CD8-positive, alpha-beta memory T cell (primary cell): ENCODE results near the gene PELI1. TPM values are rescaled to one million over a fixed set of nuclear protein-coding genes. Genes with fewer than 3 reads are reported as not detected.
"Not testable (repeated sequence)": the region's sequence is repeated elsewhere in the genome, so short reads cannot be mapped to it uniquely, and the experiment has no call there.

Experiments
- CTCF ChIA-PET: fragments of 350-600 bp; sonication (Branson Sonifier 250); formaldehyde crosslinking; loops from one replicate; lab custom pipeline; 2021; ENCODE audit warnings: antibody characterized with exemption; lab: Charles Lee
- POLR2A ChIA-PET: fragments of 350-600 bp; sonication (Branson Sonifier 250); formaldehyde crosslinking; loops from one replicate; lab custom pipeline; 2021; ENCODE audit warnings: antibody characterized with exemption; lab: Charles Lee
- DNase-seq, 5 donors: peaks; one replicate each; pipeline versions ENCODE4 v3.0.0 to v3.0.0-alpha.2; 2020 to 2022; ENCODE audit warnings: mixed read lengths in 1 of 5
- H3K27ac ChIP-seq: one replicate; pipeline ENCODE4 v1.7.0; 2013; ENCODE audit warnings: low read depth, mild to moderate bottlenecking, low read length, moderate library complexity
- H3K27me3 ChIP-seq: 2 replicates; pipeline ENCODE4 v1.7.0; 2013; ENCODE audit warnings: low read length, mild to moderate bottlenecking; ENCODE audit not compliant: insufficient read depth, poor library complexity, severe bottlenecking
- H3K36me3 ChIP-seq: 2 replicates; pipeline ENCODE4 v1.7.0; 2013; ENCODE audit warnings: mild to moderate bottlenecking, low read length, moderate library complexity; ENCODE audit not compliant: insufficient read depth
- H3K4me1 ChIP-seq: 2 replicates; pipeline ENCODE4 v1.7.0; 2013; ENCODE audit warnings: mild to moderate bottlenecking, low read length, moderate library complexity; ENCODE audit not compliant: insufficient read depth
- H3K4me3 ChIP-seq: 2 replicates; pipeline ENCODE4 v1.7.0; 2013; ENCODE audit warnings: mild to moderate bottlenecking, low read length
- H3K9me3 ChIP-seq: 2 replicates; pipeline ENCODE4 v1.7.0; 2013; ENCODE audit warnings: mild to moderate bottlenecking, low read length
- H3K27ac Mint-ChIP-seq, 8 donors: one replicate each; pipeline ENCODE4 v1.8.0; 2020 to 2021; ENCODE audit warnings: mixed read lengths in 8 of 8, mild to moderate bottlenecking in 6 of 8, inconsistent platforms in 3 of 8, moderate library complexity in 3 of 8
- H3K27me3 Mint-ChIP-seq, 2 donors: one replicate each; pipeline ENCODE4 v1.8.0; 2020 to 2021; ENCODE audit warnings: mixed read lengths in 2 of 2, mild to moderate bottlenecking in 1 of 2, moderate library complexity in 1 of 2
- H3K36me3 Mint-ChIP-seq, 3 donors: one replicate each; pipeline ENCODE4 v1.8.0; 2020 to 2021; ENCODE audit warnings: mixed read lengths in 3 of 3, inconsistent platforms in 1 of 3, mild to moderate bottlenecking in 1 of 3
- H3K4me1 Mint-ChIP-seq, 3 donors: one replicate each; pipeline ENCODE4 v1.8.0; 2020 to 2021; ENCODE audit warnings: mixed read lengths in 3 of 3, inconsistent platforms in 1 of 3, mild to moderate bottlenecking in 1 of 3
- H3K4me3 Mint-ChIP-seq, 7 donors: one replicate each; pipeline ENCODE4 v1.8.0; 2020 to 2021; ENCODE audit warnings: mixed read lengths in 7 of 7, mild to moderate bottlenecking in 6 of 7, moderate library complexity in 4 of 7, inconsistent platforms in 2 of 7
- H3K9me3 Mint-ChIP-seq, 5 donors: one replicate each; pipeline ENCODE4 v1.8.0; 2020 to 2022; ENCODE audit warnings: mixed read lengths in 5 of 5, mild to moderate bottlenecking in 3 of 5, moderate library complexity in 2 of 5, inconsistent platforms in 1 of 5
- polyA plus RNA-seq: library from polyadenylated mRNA; unstranded; fragments of 300-500 nt; fragmentation: Illumina TruSeq; gene quantifications from one replicate; pipeline ENCODE4 v1.2.3, GENCODE V29; 2021
- total RNA-seq, 2 experiments: library from RNA; stranded (reverse); gene quantifications; one replicate each; pipeline ENCODE4 v1.2.3, GENCODE V29; 2021

The PELI1 gene
- total and polyA plus RNA-seq, 3 experiments from 2014 or later, result 4.7 to 25.5 (median 23.2) TPM

GRCh38 chr2:64106481-64106880, 37.7 kb downstream of the PELI1 start:
- peaks cover 4 to 45% (median 13%) of the 10 kb centered on the region in 3 donors for H3K36me3 Mint-ChIP-seq
- no peak overlapping the region for H3K27ac ChIP-seq
- no peak for DNase-seq
- peaks cover 0 to 1% of the 10 kb centered on the region in 2 donors for H3K27me3 Mint-ChIP-seq
- no peak overlapping the region for H3K4me3 ChIP-seq
- H3K36me3 ChIP-seq, result peaks cover 7% of the 10 kb centered on the region
- H3K4me3 Mint-ChIP-seq, result no peak overlapping the region
- H3K4me1 ChIP-seq, result no peaks in the 10 kb centered on the region
- no peaks in the 10 kb centered on the region for H3K9me3 Mint-ChIP-seq
- H3K27me3 ChIP-seq, result no peaks in the 10 kb centered on the region
- H3K4me1 Mint-ChIP-seq, result peaks cover 8 to 50% (median 21%) of the 10 kb centered on the region in 3 donors
- H3K27ac Mint-ChIP-seq, result no peak overlapping the region
- CTCF ChIA-PET, result interaction anchor here (0.8 kb wide), 1 partner anchor 13 kb away, joined by 3 read pairs; no protein-coding TSS in a partner anchor
- POLR2A ChIA-PET, result no interaction called here
- H3K9me3 ChIP-seq, result no peaks in the 10 kb centered on the region

- Histone ChIP-seq H3K4me1 (peaks cover 6% of the 10 kb centered on the region), H3K27ac (no peak overlapping the region), H3K4me3 (no peak overlapping the region), H3K27me3 (no peaks in the 10 kb centered on the region), H3K9me3 (no peaks in the 10 kb centered on the region), H3K36me3 (peaks cover 7% of the 10 kb centered on the region)
- Mint-ChIP-seq H3K36me3 (peaks cover 4 to 46% (median 13%) of the 10 kb centered on the region in 3 donors), H3K27me3 (peaks cover 0 to 1% of the 10 kb centered on the region in 2 donors), H3K4me1 (peaks cover 8 to 50% (median 21%) of the 10 kb centered on the region in 3 donors), H3K4me3 (no peak overlapping the region), H3K27ac (peak overlapping the region in 1 of 8 donors; percentile 47), H3K9me3 (no peaks in the 10 kb centered on the region)
- CTCF ChIA-PET, result interaction anchor here (0.8 kb wide), 1 partner anchor 13 kb away, joined by 3 read pairs; no protein-coding TSS in a partner anchor
- POLR2A ChIA-PET, result no interaction called here
- no peak for DNase-seq
These were observed 38.4 kb downstream of the PELI1 start for GRCh38 chr2:64105670-64106461.

- Histone ChIP-seq H3K9me3 (no peaks in the 10 kb centered on the region), H3K27ac (no peak overlapping the region), H3K36me3 (peaks cover 7% of the 10 kb centered on the region), H3K27me3 (no peaks in the 10 kb centered on the region), H3K4me1 (peaks cover 6% of the 10 kb centered on the region), H3K4me3 (no peak overlapping the region)
- DNase-seq, result no peak
- no peak overlapping the region for H3K27ac Mint-ChIP-seq
- CTCF ChIA-PET, result no interaction called here
- peaks cover 4 to 49% (median 15%) of the 10 kb centered on the region in 3 donors for H3K36me3 Mint-ChIP-seq
- no peaks in the 10 kb centered on the region for H3K9me3 Mint-ChIP-seq
- peaks cover 0 to 1% of the 10 kb centered on the region in 2 donors for H3K27me3 Mint-ChIP-seq
- POLR2A ChIA-PET, result no interaction called here
- no peak overlapping the region for H3K4me3 Mint-ChIP-seq
- peaks cover 5 to 44% (median 14%) of the 10 kb centered on the region in 3 donors for H3K4me1 Mint-ChIP-seq
These were observed 39.3 kb downstream of the PELI1 start for GRCh38 chr2:64104933-64105332.

- H3K9me3 Mint-ChIP-seq, H3K4me3 Mint-ChIP-seq, H3K27ac ChIP-seq, H3K4me3 ChIP-seq, H3K4me1 ChIP-seq, H3K9me3 ChIP-seq, H3K27ac Mint-ChIP-seq, H3K27me3 Mint-ChIP-seq, H3K27me3 ChIP-seq, CTCF ChIA-PET, DNase-seq: not testable (repeated sequence)
- Mint-ChIP-seq H3K4me1 (peaks cover 4 to 32% (median 7%) of the 10 kb centered on the region in 3 donors), H3K36me3 (peaks cover 4 to 58% (median 23%) of the 10 kb centered on the region in 3 donors)
- POLR2A ChIA-PET, result interaction anchor here (0.7 kb wide), 1 partner anchor 8 kb away, joined by 8 read pairs; no protein-coding TSS in a partner anchor
- peaks cover 11% of the 10 kb centered on the region for H3K36me3 ChIP-seq
These were observed 41.5 kb downstream of the PELI1 start for GRCh38 chr2:64102736-64103135.

GRCh38 chr2:64101141-64101591, 43.1 kb downstream of the PELI1 start:
- ChIA-PET POLR2A (no interaction called here), CTCF (no interaction called here)
- H3K27ac Mint-ChIP-seq, result peak overlapping the region in 3 of 8 donors; percentile 44 to 78 (median 63)
- Histone ChIP-seq H3K27me3 (no peaks in the 10 kb centered on the region), H3K27ac (no peak overlapping the region), H3K36me3 (peaks cover 14% of the 10 kb centered on the region), H3K4me3 (no peak overlapping the region), H3K9me3 (no peaks in the 10 kb centered on the region), H3K4me1 (peaks cover 6% of the 10 kb centered on the region)
- H3K27me3 Mint-ChIP-seq, result no peaks in the 10 kb centered on the region
- peaks cover 2 to 28% (median 5%) of the 10 kb centered on the region in 3 donors for H3K4me1 Mint-ChIP-seq
- peak in 1 of 5 donors; percentile 13 for DNase-seq
- H3K9me3 Mint-ChIP-seq, result peaks cover 0 to 1% (median 0%) of the 10 kb centered on the region in 5 donors
- peak overlapping the region in 1 of 7 donors; percentile 13 for H3K4me3 Mint-ChIP-seq
- H3K36me3 Mint-ChIP-seq, result peaks cover 5 to 59% (median 27%) of the 10 kb centered on the region in 3 donors

GRCh38 chr2:64100584-64100983, 43.6 kb downstream of the PELI1 start:
- Mint-ChIP-seq H3K36me3 (peaks cover 9 to 60% (median 28%) of the 10 kb centered on the region in 3 donors), H3K27ac (peak overlapping the region in 1 of 8 donors; percentile 30), H3K4me1 (peaks cover 2 to 28% (median 5%) of the 10 kb centered on the region in 3 donors)
- H3K4me3 ChIP-seq, CTCF ChIA-PET, H3K4me1 ChIP-seq, H3K27ac ChIP-seq, H3K9me3 ChIP-seq, POLR2A ChIA-PET, H3K9me3 Mint-ChIP-seq, DNase-seq, H3K27me3 ChIP-seq, H3K27me3 Mint-ChIP-seq, H3K4me3 Mint-ChIP-seq: not testable (repeated sequence)
- peaks cover 15% of the 10 kb centered on the region for H3K36me3 ChIP-seq

GRCh38 chr2:64094663-64095382, 49.4 kb downstream of the PELI1 start:
- H3K36me3 ChIP-seq, result peaks cover 25% of the 10 kb centered on the region
- H3K36me3 Mint-ChIP-seq, result peaks cover 15 to 62% (median 38%) of the 10 kb centered on the region in 3 donors

More at GRCh38 chr2:64094663-64095382, 49.4 kb downstream of the PELI1 start:
- Histone ChIP-seq H3K27me3 (no peaks in the 10 kb centered on the region), H3K9me3 (no peaks in the 10 kb centered on the region), H3K27ac (no peak overlapping the region), H3K4me3 (no peak overlapping the region), H3K4me1 (no peaks in the 10 kb centered on the region)
- peaks cover 0 to 2% (median 0%) of the 10 kb centered on the region in 3 donors for H3K4me1 Mint-ChIP-seq
- H3K27me3 Mint-ChIP-seq, result no peaks in the 10 kb centered on the region
- H3K4me3 Mint-ChIP-seq, result no peak overlapping the region
- DNase-seq, result no peak
- H3K9me3 Mint-ChIP-seq, result peaks cover 0 to 3% (median 0%) of the 10 kb centered on the region in 5 donors
- ChIA-PET POLR2A (no interaction called here), CTCF (no interaction called here)
- H3K27ac Mint-ChIP-seq, result no peak overlapping the region
